Nephron progenitor cell (in vitro differentiated cells): ENCODE data around the gene TRIM2.

ENCODE experiments used
- DNase-seq: peaks from one replicate; pipeline ENCODE4 v3.0.0; 2021
- H3K27ac Mint-ChIP-seq: 2 replicates; pipeline ENCODE4 v1.8.0; 2021; ENCODE audit warnings: mild to moderate bottlenecking, moderate library complexity, mixed read lengths
- H3K27me3 Mint-ChIP-seq: 2 replicates; pipeline ENCODE4 v1.8.0; 2021; ENCODE audit warnings: mild to moderate bottlenecking, low read depth, mixed read lengths; ENCODE audit not compliant: poor library complexity
- H3K36me3 Mint-ChIP-seq: 2 replicates; pipeline ENCODE4 v1.8.0; 2021; ENCODE audit warnings: low read depth, mixed read lengths
- H3K4me1 Mint-ChIP-seq: 2 replicates; pipeline ENCODE4 v1.8.0; 2021; ENCODE audit warnings: mixed read lengths
- H3K4me3 Mint-ChIP-seq: 2 replicates; pipeline ENCODE4 v1.8.0; 2021; ENCODE audit warnings: mild to moderate bottlenecking, moderate library complexity, mixed read lengths
- H3K9me3 Mint-ChIP-seq: 2 replicates; pipeline ENCODE4 v1.8.0; 2021; ENCODE audit warnings: mild to moderate bottlenecking, moderate library complexity, mixed read lengths
- TF ChIP-seq, protein P1 (sequence below): fragments of 200-600 bp; sonication (generic); IDR thresholded peaks from 2 replicates; pipeline ENCODE4 v1.5.0; 2021; ENCODE audit warnings: antibody characterized with exemption

The TRIM2 gene

GRCh38 chr4:153234885-153235284 lies 30.6 kb downstream of the TRIM2 start:
- no peaks in the 10 kb centered on the region for H3K9me3 Mint-ChIP-seq
- H3K4me3 Mint-ChIP-seq: no peak overlapping the region
- H3K27ac Mint-ChIP-seq: no peak overlapping the region
- TF ChIP-seq, protein P1, sequence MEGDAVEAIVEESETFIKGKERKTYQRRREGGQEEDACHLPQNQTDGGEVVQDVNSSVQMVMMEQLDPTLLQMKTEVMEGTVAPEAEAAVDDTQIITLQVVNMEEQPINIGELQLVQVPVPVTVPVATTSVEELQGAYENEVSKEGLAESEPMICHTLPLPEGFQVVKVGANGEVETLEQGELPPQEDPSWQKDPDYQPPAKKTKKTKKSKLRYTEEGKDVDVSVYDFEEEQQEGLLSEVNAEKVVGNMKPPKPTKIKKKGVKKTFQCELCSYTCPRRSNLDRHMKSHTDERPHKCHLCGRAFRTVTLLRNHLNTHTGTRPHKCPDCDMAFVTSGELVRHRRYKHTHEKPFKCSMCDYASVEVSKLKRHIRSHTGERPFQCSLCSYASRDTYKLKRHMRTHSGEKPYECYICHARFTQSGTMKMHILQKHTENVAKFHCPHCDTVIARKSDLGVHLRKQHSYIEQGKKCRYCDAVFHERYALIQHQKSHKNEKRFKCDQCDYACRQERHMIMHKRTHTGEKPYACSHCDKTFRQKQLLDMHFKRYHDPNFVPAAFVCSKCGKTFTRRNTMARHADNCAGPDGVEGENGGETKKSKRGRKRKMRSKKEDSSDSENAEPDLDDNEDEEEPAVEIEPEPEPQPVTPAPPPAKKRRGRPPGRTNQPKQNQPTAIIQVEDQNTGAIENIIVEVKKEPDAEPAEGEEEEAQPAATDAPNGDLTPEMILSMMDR: no peak
- peaks cover 43% of the 10 kb centered on the region for H3K36me3 Mint-ChIP-seq
- peaks cover 6% of the 10 kb centered on the region for H3K27me3 Mint-ChIP-seq
- H3K4me1 Mint-ChIP-seq: peaks cover 63% of the 10 kb centered on the region
- DNase-seq: no peak

- Mint-ChIP-seq H3K9me3 (no peaks in the 10 kb centered on the region), H3K36me3 (peaks cover 66% of the 10 kb centered on the region), H3K4me3 (no peak overlapping the region), H3K4me1 (peaks cover 56% of the 10 kb centered on the region), H3K27ac (peak overlapping the region; percentile 60), H3K27me3 (peaks cover 6% of the 10 kb centered on the region)
- no peak for DNase-seq
- TF ChIP-seq, protein P1: no peak
These were observed 34.1 kb downstream of the TRIM2 start for GRCh38 chr4:153238135-153238919.

DNA sequence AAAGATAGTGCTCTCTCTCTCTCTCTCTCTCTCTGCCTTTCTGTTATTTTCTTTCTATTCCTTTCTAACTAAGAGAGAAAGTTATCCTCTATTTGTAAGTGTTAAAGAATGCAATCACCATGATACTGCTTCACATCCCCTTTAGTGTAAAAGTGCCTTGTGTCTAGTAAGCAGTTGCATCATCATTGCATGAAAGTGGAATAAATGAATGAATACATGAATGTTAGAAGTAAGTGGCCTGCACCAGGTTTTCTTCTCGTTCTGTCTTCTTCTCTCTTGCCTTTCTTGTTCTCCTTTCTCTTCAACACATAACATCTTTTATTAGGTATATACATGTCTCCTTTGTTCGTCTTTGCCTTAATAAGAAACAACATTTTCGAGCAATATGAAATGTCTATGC lies 35.2 kb downstream of the TRIM2 start:
- H3K27me3 Mint-ChIP-seq: peaks cover 6% of the 10 kb centered on the region
- peak overlapping the region; percentile 72 for H3K27ac Mint-ChIP-seq
- peaks cover 47% of the 10 kb centered on the region for H3K4me1 Mint-ChIP-seq
- TF ChIP-seq, protein P1: no peak
- H3K4me3 Mint-ChIP-seq: no peak overlapping the region
- DNase-seq: no peak
- H3K9me3 Mint-ChIP-seq: no peaks in the 10 kb centered on the region
- peaks cover 76% of the 10 kb centered on the region for H3K36me3 Mint-ChIP-seq

GRCh38 chr4:153241295-153241694 lies 37.1 kb downstream of the TRIM2 start:
- TF ChIP-seq, protein P1: no peak
- DNase-seq: no peak
- H3K4me3 Mint-ChIP-seq: no peak overlapping the region
- peaks cover 77% of the 10 kb centered on the region for H3K36me3 Mint-ChIP-seq
- H3K9me3 Mint-ChIP-seq: no peaks in the 10 kb centered on the region
- H3K27me3 Mint-ChIP-seq: peaks cover 1% of the 10 kb centered on the region
- H3K4me1 Mint-ChIP-seq: peaks cover 37% of the 10 kb centered on the region
- H3K27ac Mint-ChIP-seq: peak overlapping the region; percentile 30

DNA sequence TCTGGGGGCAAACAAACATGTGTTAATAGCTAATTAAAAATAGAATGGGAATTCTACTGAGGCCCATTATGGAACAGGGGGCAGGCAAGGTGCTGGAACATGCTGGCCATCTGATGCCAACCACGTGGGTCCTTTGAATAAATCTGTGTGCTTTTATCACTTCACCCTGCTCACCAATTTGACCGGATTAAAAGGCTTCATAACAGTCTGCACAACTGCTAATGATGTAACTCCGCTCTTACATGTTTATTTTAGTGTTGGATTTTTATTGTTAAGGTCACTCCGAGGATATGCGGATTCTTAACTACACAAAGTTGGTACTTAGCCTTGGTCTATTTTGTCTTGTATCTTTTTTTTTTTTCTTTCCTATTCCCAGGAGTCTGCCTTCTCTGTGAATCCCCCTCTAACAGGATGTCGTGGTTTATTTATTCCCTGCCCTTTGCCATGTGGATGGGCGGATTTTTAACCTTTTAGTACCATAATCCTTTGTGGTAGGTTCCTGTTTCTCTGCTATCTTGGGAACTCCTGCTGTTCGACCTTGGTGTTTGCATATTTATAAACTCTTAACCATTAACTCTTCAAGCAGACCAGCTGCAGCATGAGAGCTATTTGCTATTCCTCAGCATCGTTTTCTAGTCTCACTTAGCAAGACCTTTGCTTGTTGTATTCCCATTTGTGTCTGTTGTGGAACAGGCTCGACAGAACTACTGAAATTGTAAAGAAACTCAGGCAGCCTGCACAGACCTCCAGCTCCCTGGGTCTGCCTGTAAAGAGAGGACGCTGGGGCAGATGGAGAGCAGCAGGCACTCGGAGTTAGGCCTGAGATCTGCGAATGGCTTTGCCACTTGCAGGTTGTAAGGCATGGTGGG lies 38.0 kb downstream of the TRIM2 start:
- peaks cover 77% of the 10 kb centered on the region for H3K36me3 Mint-ChIP-seq
- H3K27me3 Mint-ChIP-seq: no peaks in the 10 kb centered on the region
- peaks cover 43% of the 10 kb centered on the region for H3K4me1 Mint-ChIP-seq
- peak overlapping the region; percentile 87 for H3K27ac Mint-ChIP-seq
- H3K9me3 Mint-ChIP-seq: no peaks in the 10 kb centered on the region
- TF ChIP-seq, protein P1: no peak
- DNase-seq: no peak
- H3K4me3 Mint-ChIP-seq: peak overlapping the region; percentile 12
